ENCODE data around the gene DNAJC6.

DNA sequence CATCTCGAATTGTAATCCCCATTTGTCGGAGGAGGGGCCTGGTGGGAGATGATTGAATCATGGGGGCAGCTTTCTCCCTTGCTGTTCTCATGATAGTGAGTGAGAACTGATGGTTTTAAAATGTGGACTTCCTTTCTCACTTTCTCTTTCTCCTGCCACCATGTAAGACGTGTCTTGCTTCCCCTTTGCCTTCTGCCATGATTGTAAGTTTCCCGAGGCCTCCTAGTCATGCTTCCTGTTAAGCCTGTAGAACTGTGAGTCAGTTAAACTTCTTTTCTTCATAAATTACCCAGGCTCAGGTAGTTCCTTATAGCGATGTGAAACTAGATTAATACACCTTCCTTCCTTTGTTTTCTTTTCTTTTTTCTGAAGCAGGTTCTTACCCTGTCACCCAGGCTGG is 13.9 kb downstream of the DNAJC6 start:
- TF ChIP-seq, protein P1, sequence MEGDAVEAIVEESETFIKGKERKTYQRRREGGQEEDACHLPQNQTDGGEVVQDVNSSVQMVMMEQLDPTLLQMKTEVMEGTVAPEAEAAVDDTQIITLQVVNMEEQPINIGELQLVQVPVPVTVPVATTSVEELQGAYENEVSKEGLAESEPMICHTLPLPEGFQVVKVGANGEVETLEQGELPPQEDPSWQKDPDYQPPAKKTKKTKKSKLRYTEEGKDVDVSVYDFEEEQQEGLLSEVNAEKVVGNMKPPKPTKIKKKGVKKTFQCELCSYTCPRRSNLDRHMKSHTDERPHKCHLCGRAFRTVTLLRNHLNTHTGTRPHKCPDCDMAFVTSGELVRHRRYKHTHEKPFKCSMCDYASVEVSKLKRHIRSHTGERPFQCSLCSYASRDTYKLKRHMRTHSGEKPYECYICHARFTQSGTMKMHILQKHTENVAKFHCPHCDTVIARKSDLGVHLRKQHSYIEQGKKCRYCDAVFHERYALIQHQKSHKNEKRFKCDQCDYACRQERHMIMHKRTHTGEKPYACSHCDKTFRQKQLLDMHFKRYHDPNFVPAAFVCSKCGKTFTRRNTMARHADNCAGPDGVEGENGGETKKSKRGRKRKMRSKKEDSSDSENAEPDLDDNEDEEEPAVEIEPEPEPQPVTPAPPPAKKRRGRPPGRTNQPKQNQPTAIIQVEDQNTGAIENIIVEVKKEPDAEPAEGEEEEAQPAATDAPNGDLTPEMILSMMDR (IDR thresholded peaks at IDR 0.05; ENCODE audit: insufficient read depth, low read length, poor library complexity, severe bottlenecking): no peak
- TF ChIP-seq EZH2phosphoT487 (conservative IDR thresholded peaks at IDR 0.05; ENCODE audit: low read length): no peak
